GM18498 (cell line): ENCODE results near the gene SPTBN1.

Experiments
- ATAC-seq: cut with Tn5 transposase; IDR thresholded peaks from one replicate; pipeline ENCODE4 v1.9.1; 2021; ENCODE audit warnings: mild to moderate bottlenecking, moderate library complexity; ENCODE audit not compliant: unreplicated experiment

Gene SPTBN1

DNA sequence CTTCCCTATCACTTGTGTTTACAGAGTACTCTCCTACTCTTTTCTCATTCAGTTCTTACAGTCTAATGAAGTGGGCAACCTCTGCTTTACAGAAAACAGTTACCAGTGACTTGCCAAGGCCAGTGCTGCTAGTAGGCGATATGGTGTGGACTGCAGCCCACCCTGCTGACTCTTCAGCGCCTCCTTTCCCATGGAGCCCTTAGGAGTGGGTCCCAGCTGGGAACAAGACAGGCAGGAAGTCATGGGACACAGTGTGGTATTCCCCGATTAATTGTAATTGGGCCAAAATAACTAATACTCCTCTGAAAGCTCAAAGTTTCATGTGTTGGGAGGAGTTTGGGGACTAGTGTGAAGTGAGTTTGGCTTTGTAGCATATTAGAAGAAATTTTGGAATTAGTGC is 147.2 kb downstream of the SPTBN1 start:
- no peak for ATAC-seq

DNA sequence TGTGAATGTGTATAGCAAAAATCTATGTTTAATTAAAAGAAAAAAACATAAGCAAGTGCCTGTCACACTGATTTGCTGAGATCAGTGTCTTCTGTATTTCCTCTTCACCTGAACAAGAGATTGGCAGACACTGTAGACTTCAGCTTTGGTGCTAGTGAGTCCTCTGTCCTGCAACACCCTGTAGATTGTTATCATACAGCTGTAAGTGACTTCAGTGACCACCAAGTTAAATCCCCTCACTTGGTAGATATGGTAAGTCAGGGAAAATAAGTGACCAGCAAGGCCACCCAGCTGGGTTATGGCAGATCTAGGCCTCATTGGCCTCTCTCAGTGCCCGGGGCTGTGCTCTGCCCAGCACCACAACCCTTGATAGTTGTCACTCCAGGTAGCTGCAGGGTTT is 147.7 kb downstream of the SPTBN1 start:
- no peak for ATAC-seq

DNA sequence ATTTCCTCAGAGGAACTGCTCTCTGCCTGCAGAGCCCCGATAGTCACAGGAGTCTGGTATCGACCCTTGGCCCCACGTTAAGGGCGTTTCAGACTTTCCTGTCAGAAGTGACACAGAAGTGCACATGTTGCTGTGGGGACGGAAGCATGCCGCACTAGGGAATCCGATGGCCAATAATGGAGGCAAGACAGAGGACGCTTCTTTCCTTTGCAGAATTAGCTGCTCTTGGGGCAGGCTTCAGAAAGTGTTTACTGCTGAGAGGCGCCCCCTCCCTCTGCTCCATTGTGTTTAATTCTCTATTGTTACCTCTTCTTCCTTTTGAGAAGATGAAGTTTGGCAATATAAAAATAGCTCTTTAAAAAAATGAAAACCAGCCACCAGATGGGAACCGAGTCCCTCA is 148.7 kb downstream of the SPTBN1 start:
- ATAC-seq, result no peak

DNA sequence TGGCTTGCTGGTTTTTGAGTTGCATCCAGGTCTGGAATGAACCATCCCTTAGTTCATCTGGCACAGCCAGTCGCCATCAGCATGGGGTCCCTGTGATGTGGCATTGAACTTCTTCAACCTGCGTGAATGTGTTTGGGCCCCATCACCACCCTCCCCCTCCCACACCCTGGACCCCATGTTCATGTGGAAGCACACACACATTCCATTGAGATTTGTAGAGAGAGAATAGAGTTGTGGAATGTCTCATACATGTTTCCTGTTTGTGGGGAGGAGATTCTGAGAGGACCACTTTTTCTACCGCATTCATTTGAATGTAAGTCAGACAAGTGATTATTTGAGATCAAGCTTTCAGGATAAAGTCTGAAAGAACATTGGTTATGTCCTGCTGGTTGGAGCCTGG is 149.7 kb downstream of the SPTBN1 start:
- ATAC-seq, result no peak

DNA sequence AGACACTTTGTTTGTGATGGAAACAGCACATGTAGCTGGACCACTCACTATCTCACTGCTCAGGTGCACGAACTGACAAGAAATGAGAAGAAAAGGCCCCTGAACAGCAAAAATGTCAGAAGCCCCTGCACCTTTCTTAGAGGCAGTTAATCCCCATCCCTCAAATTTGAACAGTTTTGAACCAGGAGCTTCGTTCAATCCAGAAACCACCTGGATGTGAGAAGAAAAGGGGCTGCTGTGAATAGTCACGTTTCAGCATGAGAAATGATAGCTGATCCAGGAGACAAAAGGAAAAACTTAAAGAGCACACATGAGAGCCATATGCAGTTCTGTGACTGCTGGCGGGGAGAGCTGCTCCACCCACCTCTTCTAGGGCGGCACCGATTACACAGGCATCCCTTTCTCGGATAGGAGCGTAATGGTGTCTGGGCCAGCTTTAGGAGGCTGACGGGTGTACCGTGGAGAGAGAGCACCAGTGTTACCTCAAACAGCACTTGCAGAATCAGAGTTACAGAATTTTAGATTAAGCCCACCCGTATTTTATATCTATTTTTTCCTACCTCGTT is 150.3 kb downstream of the SPTBN1 start:
- ATAC-seq, result no peak

DNA sequence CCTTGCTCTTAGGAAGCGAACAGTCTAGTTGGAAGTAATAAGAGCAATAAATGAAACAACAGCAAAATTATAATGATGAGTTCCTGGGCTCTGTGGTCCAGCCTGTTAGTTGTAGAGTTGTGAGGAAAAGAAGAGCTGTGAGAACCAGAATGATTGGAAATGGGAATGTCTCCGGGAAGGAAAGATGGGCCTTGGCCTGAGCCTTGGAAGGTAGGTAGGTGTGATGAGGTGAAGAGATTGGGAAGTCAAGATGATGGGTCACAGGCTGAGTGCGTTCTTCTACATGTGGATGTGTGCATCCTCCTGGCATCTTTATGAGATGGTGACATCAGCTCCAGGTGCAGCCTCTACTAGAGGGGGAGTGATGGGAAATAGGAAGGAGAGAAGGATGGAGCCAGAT is 152.1 kb downstream of the SPTBN1 start:
- no peak for ATAC-seq

DNA sequence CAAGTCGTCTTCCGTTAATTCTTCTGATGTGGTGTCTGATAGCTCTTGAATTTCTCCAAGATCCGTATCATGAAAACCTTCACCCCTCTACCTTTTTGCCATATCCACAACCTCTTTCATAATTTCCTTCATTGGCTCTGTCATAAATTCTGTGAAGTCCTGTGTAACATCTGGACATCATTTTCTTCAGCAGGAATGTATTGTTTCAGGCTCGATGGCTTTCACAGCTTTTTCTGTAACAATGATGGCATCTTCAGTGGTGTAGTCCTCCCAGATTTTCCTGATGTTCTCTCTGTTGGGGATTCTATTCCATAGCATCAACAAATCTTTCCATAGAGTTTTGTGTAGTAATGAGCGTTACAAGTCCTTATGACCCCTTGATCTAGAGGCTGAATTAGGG is 153.1 kb downstream of the SPTBN1 start:
- ATAC-seq, result no peak

DNA sequence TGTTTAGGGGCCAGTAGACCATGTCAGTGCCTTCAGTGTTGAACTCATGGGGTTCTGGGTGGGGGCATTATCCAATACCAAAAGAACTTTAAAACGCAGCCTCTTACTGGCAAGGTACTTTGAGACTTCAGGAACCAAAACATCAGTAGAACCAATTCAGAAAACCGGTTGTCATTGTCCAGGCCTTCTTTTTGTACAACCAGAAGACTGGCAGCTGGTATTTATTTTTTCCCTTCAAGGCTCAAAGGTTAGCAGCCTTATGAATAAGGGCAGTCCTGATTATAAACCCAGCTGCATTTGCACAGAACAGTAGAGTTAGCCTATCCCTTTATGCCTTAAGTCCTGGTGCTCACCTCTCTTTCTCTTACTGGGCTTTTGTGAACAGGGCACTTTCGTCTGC is 153.5 kb downstream of the SPTBN1 start:
- no peak for ATAC-seq

DNA sequence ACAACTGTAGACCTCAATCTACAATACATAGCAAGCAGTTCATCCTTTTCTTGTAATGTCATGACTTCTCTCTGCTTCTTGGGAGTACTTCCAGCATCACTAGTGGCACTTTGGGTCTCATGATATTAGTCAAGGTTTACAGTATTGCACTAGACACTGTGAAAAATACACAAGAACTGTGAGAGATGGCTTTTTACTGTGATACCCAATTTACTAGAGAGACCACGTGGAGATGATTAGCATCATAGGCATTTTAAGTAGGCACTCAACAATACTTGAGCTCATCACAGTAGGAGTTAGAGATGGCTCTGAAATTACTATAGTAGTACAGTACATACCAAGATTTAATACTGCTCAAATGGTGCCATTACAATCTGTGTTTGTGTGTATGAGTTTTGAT is 154.6 kb downstream of the SPTBN1 start:
- no peak for ATAC-seq

DNA sequence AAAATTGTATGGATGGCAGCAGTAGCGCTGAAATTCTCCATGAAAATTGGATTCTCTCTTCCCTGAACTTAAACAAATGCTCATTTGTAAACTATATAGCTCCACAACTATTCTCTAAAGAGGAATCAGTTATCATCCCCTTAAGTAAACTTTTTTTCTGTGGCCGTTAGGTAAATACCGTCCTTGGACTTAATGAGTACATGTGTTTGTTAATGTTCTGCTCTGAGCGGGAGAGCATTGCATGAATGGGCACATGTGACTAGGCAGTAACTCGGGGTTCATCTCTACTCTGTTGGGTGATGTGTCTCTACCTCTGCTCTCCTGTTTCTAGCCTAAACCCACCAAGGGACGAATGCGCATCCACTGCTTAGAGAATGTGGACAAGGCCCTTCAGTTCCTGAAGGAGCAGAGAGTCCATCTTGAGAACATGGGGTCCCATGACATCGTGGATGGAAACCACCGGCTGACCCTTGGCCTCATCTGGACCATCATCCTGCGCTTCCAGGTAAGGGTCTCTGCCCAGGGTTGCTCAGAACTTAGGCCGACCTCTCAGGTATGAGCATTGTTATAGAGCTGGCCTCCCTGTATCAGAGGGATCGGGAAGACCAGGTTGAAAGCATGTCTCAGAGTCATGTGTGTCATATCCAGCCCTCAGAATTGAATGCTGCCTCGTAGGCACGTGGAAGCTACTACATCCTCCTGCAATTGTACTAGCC is 155.9 kb downstream of the SPTBN1 start:
- ATAC-seq, result no peak

DNA sequence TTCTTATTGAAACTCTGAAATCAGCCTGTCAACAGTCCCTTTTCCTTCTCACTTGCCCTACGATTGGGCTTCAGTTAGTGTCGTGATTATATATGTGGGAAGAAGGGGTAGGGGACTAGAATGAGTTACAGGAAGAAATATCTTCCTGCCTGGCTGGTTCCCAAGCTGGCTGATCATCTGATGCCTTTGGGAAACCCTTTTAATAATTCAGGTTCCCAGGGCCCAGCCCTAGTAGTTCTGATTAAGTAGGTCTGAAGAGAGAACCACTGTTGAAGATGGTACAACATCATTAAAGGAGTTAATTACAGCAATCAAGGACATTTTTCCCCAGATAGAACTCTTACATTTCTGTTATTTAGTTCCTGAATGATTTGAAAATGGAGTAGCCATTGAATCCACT is 157.3 kb downstream of the SPTBN1 start:
- ATAC-seq, result no peak

DNA sequence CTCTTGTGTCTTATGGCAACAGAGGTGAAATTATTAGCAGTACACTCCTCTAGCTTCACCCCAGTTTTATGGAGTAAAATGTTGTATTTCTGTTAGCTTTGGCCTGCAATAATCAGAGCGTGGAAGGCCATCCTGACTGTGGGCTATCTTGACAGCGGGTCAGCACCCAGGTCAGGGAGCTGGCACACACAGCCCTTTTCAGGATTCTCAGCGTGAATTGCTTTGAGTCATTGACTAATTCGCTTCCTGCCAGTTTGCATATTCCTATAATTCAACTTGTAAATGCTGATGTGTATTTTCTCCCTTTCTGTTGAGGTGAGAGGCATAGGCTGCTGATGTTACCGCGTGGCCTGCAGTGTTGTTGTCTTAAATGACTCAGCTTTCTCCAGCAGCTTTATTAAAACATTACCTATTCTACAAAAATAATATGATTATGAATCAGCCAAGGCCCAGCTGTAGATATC is 157.7 kb downstream of the SPTBN1 start:
- ATAC-seq, result no peak

DNA sequence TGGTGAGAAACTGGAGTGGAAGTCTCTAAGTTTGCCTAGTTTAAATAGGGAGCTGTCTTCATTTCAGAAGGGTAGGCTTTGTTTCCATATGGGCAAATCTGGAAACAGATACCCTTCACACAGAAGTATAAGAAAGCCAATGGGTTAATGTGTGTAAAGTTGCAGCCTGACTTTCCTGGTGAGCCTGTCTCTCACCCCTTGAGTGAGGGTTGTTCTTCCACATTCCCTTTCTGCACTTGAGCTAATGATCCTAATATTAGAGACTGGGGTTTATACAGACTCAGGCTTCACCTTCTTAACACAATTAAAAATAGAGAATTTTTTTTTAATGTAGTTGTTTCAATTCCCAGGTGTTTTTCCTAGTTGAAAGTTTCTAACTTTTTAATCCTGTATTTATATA is 158.7 kb downstream of the SPTBN1 start:
- ATAC-seq, result no peak

DNA sequence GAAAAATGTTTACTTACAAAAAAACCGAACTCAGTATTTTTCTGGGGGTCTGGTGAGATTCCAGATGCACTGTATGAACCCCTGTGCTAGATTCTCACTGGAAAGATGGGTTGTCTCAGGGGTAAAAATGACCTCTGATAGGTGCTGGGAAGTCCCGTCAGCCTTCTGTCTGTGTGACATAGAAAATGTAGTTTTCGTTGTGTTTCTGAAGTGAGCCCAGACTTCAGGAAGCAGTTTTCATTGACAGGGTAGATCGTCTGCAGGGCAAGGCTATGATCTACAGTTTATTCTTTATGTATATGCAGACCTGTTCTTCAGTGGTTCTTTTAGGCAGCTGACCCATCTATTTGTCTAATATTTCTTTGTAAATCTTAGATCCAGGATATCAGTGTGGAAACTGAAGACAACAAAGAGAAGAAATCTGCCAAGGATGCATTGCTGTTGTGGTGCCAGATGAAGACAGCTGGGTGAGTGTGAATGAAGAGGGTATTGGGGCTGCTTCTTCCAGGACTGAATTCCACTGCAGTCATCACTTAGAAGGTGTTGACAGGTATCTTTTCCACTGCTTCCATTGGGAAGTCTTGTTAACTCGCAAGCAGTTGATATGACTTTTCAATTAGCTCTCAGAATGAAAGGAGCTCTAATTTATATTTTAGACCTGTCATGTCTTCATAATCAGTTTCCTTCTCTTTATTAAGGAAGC is 159.9 kb downstream of the SPTBN1 start:
- no peak for ATAC-seq

DNA sequence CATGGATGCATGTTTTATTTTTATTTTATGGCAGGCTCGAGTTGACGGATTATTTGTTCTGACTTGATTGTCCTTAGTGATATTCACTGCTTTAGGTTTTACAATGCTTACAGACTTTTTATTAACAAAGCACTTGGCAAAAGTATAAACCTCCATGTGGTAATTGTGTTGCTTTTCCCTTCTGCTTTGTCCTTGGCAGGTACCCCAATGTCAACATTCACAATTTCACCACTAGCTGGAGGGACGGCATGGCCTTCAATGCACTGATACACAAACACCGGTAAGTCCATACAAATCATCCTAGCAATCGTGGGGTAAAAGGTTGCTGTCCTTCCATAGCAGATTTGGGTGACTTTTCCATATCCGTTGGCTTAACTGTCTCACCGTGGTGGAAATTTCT is 161.3 kb downstream of the SPTBN1 start:
- no peak for ATAC-seq

DNA sequence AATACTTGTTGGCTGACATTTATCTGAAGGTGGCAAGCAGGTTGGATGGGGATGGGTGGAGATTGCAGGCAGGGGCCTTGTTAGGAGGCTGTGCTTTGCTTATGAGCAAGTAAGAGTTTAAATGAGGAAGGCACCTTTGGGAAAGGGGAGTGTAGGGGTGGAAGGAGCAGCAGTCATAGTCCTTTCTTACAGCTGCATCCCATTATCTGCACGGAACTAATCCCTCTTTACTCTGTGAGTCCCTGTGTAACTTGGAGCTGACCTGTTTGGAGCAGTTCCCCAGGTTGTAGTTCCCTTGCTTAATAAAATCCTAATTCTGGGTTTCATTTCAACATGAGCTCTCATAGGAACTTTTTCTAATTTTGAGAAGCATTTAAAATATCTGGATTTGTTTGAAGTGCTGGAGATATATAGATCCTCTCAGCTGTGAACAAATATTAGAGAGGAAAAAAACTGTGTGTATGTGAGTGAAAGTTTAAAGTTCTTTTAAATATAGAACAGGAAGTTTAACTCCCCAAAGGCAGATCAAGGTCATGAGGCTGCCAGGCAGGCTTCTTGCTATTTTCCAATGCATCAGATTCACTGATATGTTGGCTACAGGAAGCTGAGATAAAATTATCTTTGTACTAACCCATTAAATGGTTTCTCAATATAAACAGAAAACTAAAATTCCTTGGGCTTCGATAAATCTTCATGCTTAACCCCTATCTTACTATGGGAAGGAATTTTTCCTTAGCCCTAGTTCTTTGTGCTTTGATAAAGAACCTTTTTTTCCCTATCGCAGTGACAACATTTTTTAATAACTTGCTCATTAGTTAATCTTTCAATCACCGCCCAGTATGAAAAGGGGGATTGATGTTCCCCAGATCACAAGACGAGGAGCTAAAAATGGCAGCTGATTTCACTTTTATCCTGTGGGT is 162.8 kb downstream of the SPTBN1 start:
- no peak for ATAC-seq

DNA sequence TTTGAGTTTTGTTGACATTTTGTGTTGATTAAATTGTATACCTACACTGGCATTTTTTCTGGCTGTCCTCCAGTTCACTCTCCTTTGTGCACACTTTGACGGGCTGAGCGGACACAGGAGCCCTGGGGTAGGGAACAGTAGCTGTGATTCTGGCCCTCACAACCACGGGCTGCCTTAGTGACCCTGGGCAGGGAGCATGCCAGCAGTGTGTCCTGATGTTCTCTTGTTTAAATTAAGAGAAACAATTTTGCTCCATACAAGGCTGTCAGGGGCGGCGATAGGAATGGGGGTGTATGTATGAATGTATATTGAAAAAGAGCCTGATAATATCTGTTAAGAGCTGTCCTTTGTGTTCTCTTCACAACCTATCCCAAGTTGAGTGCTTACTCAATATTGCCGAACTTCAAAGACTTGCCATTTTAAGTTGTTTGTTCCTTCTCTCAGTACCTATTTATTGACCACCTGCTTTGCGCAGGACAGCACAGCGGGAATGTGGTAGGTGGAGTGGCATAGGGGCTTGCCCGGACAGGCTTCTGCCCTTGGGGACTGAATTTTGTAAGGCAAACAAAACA is 163.6 kb downstream of the SPTBN1 start:
- ATAC-seq, result no peak

DNA sequence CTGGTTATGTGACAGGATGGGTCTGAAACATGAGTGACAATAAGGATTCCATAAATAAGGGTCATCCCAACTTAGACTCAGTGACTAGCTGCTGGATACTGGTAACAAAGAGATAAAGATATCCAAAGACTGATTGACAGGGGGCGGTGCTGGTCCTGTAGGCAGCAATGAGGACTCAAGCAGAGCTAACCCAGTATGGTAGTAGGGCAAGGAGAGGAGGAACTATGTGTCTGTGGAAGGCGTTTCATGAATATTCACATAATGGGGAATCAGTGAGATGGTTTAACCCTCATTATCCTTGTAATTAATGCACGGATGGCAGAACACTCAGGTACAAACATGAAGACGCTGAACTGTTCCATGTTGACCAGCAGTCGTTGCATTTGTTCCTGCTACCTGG is 164.8 kb downstream of the SPTBN1 start:
- no peak for ATAC-seq

DNA sequence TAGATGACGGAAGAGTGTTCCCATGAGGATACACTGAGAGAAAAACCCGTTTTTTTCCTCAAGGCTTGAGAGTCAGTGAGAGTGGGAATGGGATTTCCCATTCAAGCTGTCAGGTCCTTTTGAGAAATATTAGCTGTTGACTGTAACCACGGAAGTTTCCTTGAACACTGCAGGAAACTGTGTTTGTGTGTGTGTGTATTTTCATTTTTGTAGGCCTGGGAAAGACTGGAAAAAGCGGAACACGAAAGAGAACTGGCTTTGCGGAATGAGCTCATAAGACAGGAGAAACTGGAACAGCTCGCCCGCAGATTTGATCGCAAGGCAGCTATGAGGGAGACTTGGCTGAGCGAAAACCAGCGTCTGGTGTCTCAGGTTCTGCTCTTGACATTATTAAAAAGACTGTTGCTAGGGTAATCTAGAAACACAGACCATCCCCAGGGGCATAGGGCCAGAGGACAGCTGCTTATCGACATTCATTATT is 168.5 kb downstream of the SPTBN1 start:
- ATAC-seq, result no peak

DNA sequence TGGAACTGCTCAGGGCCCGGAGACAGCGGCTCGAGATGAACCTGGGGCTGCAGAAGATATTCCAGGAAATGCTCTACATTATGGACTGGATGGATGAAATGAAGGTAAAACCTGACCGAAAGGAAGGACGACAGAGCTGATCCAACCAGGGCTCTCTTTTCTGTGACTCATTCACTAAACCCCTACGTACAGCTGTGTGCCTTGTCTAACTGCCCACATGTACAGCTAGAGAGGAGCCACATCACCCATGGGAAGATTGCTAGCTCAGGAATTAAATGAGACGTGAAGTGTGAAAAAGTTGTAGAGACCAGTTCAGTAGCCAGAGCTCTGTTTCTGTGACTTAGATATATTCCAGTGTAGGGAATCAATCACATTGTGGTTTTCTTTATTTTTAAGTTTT is 170.0 kb downstream of the SPTBN1 start:
- ATAC-seq, result no peak

DNA sequence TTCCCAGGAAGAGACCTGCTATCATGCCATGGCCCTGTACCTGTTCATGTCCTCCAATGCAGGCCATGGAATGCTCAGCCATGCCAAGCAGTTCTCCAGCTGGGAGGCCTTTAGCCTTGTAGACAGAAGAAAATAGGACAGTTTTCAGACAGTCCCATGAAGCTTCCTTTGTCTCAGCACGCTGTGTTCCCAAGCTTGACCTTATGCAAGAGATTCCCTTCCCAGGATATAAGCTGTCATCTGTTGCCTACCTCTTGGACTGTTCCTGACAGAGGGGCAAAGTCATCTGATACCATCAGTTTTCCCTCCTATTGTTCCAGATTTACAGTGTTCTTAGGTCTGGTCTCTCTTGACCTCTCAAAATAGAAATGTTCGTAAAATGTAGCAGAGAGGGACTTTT is 170.8 kb downstream of the SPTBN1 start:
- no peak for ATAC-seq
